ENCODE measurements around the gene SRRM4.

Gene SRRM4

GRCh38 chr12:119181202-119181601 is 199.9 kb downstream of the SRRM4 start:
- Mint-ChIP-seq H3K36me3 (no peaks in the 10 kb centered on the region), H3K4me1 (no peaks in the 10 kb centered on the region), H3K9me3 (no peaks in the 10 kb centered on the region), H3K27me3 (peaks cover 15% of the 10 kb centered on the region), H3K4me3 (no peak overlapping the region), H3K27ac (no peak overlapping the region)
- CTCF ChIA-PET = no interaction called here
- no peak for DNase-seq

- H3K27me3 Mint-ChIP-seq = peaks cover 15% of the 10 kb centered on the region
- H3K4me1 Mint-ChIP-seq = no peaks in the 10 kb centered on the region
- H3K9me3 Mint-ChIP-seq = no peaks in the 10 kb centered on the region
- CTCF ChIA-PET = no interaction called here
- no peak overlapping the region for H3K4me3 Mint-ChIP-seq
- no peak for DNase-seq
- H3K27ac Mint-ChIP-seq = no peak overlapping the region
- H3K36me3 Mint-ChIP-seq = no peaks in the 10 kb centered on the region
Measured at GRCh38 chr12:119181944-119182343, 200.6 kb downstream of the SRRM4 start.

DNA sequence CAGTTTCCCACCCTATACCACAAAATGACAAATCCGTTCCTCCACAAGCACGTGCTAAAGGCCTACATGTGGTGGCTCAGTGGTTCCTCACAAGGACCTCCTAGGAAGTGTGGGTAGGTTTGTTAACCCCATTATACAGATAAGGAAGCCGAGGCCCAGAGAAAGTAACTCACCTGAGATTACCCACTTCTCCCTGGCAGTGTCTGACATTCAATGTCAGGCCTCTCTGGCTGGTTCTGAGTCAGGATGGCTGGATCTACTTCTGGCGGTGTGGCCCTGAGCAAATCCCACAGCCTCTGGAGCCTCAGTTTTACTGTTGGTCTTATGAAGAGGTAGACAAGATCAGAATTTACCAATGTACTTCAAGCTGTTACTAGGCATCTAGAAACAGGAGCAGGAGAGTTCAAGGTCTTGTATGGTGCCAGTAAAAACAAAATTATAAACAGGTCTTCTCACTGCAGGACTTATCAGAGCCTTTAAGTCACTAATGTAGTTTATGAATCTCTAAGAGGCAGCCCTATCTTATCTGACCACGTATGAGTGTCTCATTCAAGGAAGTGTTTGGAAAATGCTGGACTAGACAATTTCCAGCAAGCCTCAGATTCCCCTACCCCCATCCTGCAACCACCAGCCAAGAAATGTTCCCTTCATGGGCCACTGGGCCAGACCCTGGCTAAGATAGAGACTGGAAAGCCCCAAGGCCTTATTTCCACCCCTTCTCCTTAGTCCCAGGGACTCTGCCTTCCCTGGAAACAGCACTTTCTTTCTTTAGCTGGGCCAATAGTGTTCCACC is 201.6 kb downstream of the SRRM4 start:
- H3K4me1 Mint-ChIP-seq = no peaks in the 10 kb centered on the region
- CTCF ChIA-PET = no interaction called here
- DNase-seq = no peak
- H3K27me3 Mint-ChIP-seq = peaks cover 15% of the 10 kb centered on the region
- H3K4me3 Mint-ChIP-seq = no peak overlapping the region
- H3K9me3 Mint-ChIP-seq = no peaks in the 10 kb centered on the region
- no peaks in the 10 kb centered on the region for H3K36me3 Mint-ChIP-seq
- H3K27ac Mint-ChIP-seq = no peak overlapping the region

DNA sequence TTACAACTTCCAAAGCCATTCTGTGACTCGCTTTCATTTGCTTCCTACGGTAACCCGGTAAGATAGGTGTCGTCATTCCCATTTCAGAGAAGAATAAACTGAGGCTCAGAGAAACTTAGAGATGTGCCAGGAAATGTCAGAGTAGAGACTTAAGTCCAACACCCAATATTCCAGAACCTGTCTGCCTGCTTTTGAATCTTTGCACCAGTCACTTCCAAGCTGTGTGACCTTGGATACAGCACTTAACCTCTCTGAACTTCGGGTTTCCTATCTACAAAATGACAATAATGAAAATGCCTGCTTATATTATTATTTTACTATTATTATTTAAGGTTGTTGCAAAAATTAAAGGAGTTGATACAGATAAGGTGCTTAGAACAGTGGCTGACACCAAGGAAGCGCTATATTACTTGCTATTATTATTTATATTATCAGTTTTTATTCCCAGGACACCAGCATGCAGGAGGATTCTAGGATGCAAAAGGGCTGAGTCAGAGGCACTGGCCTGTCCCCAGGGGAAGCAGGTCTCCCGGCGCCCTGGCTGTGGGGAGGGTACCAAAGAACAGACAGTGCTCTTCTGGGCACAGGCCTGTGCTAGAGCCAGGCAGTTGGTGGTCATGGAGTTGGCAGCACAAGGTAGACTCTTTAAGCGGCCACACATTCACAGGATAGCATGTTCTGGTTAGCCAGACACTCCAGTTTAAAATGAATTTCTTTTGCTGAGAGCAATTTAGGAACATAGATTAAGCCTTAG is 202.8 kb downstream of the SRRM4 start:
- Mint-ChIP-seq H3K4me3 (no peak overlapping the region), H3K36me3 (no peaks in the 10 kb centered on the region), H3K27me3 (peaks cover 6% of the 10 kb centered on the region), H3K9me3 (no peaks in the 10 kb centered on the region), H3K27ac (no peak overlapping the region), H3K4me1 (no peaks in the 10 kb centered on the region)
- CTCF ChIA-PET = interaction anchor here (0.6 kb wide), 1 partner anchor 21 kb away, joined by 4 read pairs; no protein-coding TSS in a partner anchor
- DNase-seq = no peak

DNA sequence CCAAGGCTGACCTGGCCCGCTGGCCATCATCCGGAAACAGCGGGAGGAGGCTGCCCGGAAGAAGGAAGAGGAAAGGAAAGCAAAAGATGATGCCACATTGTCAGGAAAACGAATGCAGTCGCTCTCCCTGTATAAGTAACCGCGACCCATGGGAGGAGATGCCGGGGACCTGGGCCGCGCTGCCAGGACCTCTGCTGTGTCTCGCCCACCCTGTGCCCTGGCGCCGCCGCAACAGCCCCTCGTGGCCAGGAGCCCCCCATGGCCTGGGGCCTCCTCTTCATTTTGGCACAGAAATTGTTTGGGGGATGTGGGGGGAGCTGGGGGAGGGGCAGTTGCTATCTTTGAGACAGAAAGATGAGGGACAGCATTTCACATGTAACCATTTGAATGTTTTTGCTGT is 213.9 kb downstream of the SRRM4 start:
- DNase-seq = no peak
- H3K27me3 Mint-ChIP-seq = no peaks in the 10 kb centered on the region
- H3K4me3 Mint-ChIP-seq = no peak overlapping the region
- no peak overlapping the region for H3K27ac Mint-ChIP-seq
- no peaks in the 10 kb centered on the region for H3K36me3 Mint-ChIP-seq
- H3K4me1 Mint-ChIP-seq = no peaks in the 10 kb centered on the region
- CTCF ChIA-PET = no interaction called here
- H3K9me3 Mint-ChIP-seq = no peaks in the 10 kb centered on the region

- CTCF ChIA-PET = no interaction called here
- no peaks in the 10 kb centered on the region for H3K4me1 Mint-ChIP-seq
- H3K4me3 Mint-ChIP-seq = no peak overlapping the region
- H3K27me3 Mint-ChIP-seq = no peaks in the 10 kb centered on the region
- no peak overlapping the region for H3K27ac Mint-ChIP-seq
- H3K36me3 Mint-ChIP-seq = no peaks in the 10 kb centered on the region
- no peak for DNase-seq
- H3K9me3 Mint-ChIP-seq = no peaks in the 10 kb centered on the region
Measured at GRCh38 chr12:119198440-119198839, 217.1 kb downstream of the SRRM4 start.

- no peak for DNase-seq
- no peak overlapping the region for H3K4me3 Mint-ChIP-seq
- no peaks in the 10 kb centered on the region for H3K4me1 Mint-ChIP-seq
- H3K36me3 Mint-ChIP-seq = no peaks in the 10 kb centered on the region
- no peaks in the 10 kb centered on the region for H3K27me3 Mint-ChIP-seq
- H3K27ac Mint-ChIP-seq = no peak overlapping the region
- H3K9me3 Mint-ChIP-seq = no peaks in the 10 kb centered on the region
- CTCF ChIA-PET = no interaction called here
Measured at GRCh38 chr12:119200601-119201000, 219.3 kb downstream of the SRRM4 start.

- Mint-ChIP-seq H3K4me3 (no peak overlapping the region), H3K4me1 (no peaks in the 10 kb centered on the region), H3K9me3 (no peaks in the 10 kb centered on the region), H3K27me3 (no peaks in the 10 kb centered on the region), H3K36me3 (no peaks in the 10 kb centered on the region), H3K27ac (no peak overlapping the region)
- DNase-seq = no peak
- CTCF ChIA-PET = no interaction called here
Measured at GRCh38 chr12:119201789-119202543, 220.6 kb downstream of the SRRM4 start.

DNA sequence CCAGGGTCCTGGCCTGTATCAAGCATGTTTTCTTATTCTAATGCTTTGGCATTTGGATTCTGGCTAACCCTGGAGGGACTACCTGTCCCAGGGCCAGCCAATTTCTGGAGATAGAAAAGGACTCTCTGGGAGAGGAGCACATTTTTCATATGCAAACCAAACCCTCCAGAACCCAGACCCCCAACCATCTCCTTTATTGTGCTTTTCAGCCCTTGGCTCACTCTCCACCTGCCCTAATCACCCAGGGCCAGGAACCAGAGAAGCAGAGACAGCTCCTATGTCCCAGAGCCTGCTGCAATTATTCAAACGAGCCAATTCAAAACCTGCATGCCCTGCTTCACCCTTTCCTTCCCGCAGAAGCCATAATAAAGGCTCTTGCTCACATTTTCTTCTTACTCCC is 221.2 kb downstream of the SRRM4 start:
- no peak overlapping the region for H3K4me3 Mint-ChIP-seq
- H3K9me3 Mint-ChIP-seq = no peaks in the 10 kb centered on the region
- H3K27ac Mint-ChIP-seq = no peak overlapping the region
- no peaks in the 10 kb centered on the region for H3K27me3 Mint-ChIP-seq
- no peaks in the 10 kb centered on the region for H3K36me3 Mint-ChIP-seq
- DNase-seq = no peak
- H3K4me1 Mint-ChIP-seq = no peaks in the 10 kb centered on the region
- CTCF ChIA-PET = no interaction called here

DNA sequence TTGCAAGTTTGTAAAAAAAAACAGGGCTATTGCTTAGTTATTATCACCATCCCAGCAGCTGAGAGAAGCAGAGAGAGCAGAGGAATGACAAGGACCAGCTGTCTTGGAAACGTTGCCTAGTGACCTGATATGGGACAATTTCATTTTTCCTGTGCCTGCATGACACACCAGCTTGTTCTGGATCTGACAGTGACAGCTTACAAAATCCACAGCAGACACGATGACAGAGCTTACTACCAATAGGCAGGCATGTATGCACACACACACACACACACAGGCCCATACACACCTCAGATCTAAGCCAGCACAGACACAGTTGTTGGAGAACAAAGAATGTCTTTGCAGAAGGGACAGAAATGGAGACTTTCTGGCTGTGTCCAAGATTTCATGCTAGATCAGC is 222.8 kb downstream of the SRRM4 start:
- Mint-ChIP-seq H3K36me3 (no peaks in the 10 kb centered on the region), H3K9me3 (no peaks in the 10 kb centered on the region)

GRCh38 chr12:119204671-119205285 is 223.4 kb downstream of the SRRM4 start:
- no peaks in the 10 kb centered on the region for H3K27me3 Mint-ChIP-seq

More for the DNA sequence above, 222.8 kb downstream of the SRRM4 start:
- no peaks in the 10 kb centered on the region for H3K27me3 Mint-ChIP-seq
- no peak overlapping the region for H3K27ac Mint-ChIP-seq
- CTCF ChIA-PET = no interaction called here
- no peak for DNase-seq
- no peak overlapping the region for H3K4me3 Mint-ChIP-seq
- H3K4me1 Mint-ChIP-seq = no peaks in the 10 kb centered on the region

GRCh38 chr12:119206348-119207062 is 225.2 kb downstream of the SRRM4 start:
- H3K36me3 Mint-ChIP-seq = no peaks in the 10 kb centered on the region
- DNase-seq = no peak
- no peaks in the 10 kb centered on the region for H3K27me3 Mint-ChIP-seq
- CTCF ChIA-PET = no interaction called here
- H3K4me1 Mint-ChIP-seq = no peaks in the 10 kb centered on the region
- no peaks in the 10 kb centered on the region for H3K9me3 Mint-ChIP-seq
- H3K27ac Mint-ChIP-seq = no peak overlapping the region
- no peak overlapping the region for H3K4me3 Mint-ChIP-seq

More at GRCh38 chr12:119204671-119205285, 223.4 kb downstream of the SRRM4 start:
- no peaks in the 10 kb centered on the region for H3K4me1 Mint-ChIP-seq
- no peak overlapping the region for H3K4me3 Mint-ChIP-seq
- DNase-seq = no peak
- CTCF ChIA-PET = no interaction called here
- no peaks in the 10 kb centered on the region for H3K9me3 Mint-ChIP-seq
- no peak overlapping the region for H3K27ac Mint-ChIP-seq
- no peaks in the 10 kb centered on the region for H3K36me3 Mint-ChIP-seq

DNA sequence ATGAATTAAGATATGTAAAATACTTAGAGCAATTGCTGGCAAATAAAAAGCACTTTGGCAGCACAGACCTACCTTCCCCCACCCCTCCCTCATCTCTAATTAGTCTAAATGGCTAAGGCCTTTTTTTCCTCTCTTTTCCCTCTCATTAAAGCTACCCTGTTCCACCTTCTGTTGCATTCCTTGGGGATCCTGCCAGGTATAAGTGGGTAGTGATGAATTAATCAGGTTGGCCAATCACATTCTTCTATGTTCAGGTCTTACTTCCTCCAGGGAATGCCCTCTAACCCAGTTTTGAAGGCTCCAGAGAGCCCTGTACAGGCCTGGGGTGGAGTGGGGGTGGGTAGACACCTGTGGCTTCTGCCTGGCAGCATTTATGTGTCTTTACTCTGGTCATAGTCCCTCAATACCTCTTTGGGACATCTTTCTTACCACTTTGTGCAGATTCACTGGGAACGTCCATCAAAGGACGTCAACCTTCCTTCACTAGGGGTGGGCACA is 225.8 kb downstream of the SRRM4 start:
- Mint-ChIP-seq H3K4me3 (no peak overlapping the region), H3K9me3 (no peaks in the 10 kb centered on the region), H3K36me3 (no peaks in the 10 kb centered on the region), H3K27me3 (no peaks in the 10 kb centered on the region), H3K4me1 (no peaks in the 10 kb centered on the region), H3K27ac (no peak overlapping the region)
- CTCF ChIA-PET = no interaction called here
- no peak for DNase-seq

- H3K27ac Mint-ChIP-seq = no peak overlapping the region
- H3K36me3 Mint-ChIP-seq = no peaks in the 10 kb centered on the region
- CTCF ChIA-PET = no interaction called here
- no peak for DNase-seq
- H3K27me3 Mint-ChIP-seq = no peaks in the 10 kb centered on the region
- no peaks in the 10 kb centered on the region for H3K9me3 Mint-ChIP-seq
- no peaks in the 10 kb centered on the region for H3K4me1 Mint-ChIP-seq
- H3K4me3 Mint-ChIP-seq = no peak overlapping the region
Measured at GRCh38 chr12:119208626-119209061, 227.3 kb downstream of the SRRM4 start.
